ENCODE measurements around the gene NFATC1. TPM values are rescaled to one million over a fixed set of nuclear protein-coding genes. Genes with fewer than 3 reads are reported as not detected.

NFATC1 gene
- polyA plus RNA-seq, 2 of the 4 experiments (the other 2 are of a cell fraction): 0.52 to 1.7 TPM

GRCh38 chr18:79529991-79530390 is 134.3 kb downstream of the NFATC1 start:
- ATAC-seq (no peak), FAIRE-seq (no peak), DNase-seq (ENCODE audit: low read depth in 1 of 2, low spot score in 1 of 2) (no peak)
- Histone ChIP-seq H3K4me1 (no peaks in the 10 kb centered on the region), H3K4me2 (no peak overlapping the region), H3K4me3 (no peak overlapping the region), H3K27ac (no peak overlapping the region), H3K9me3 (no peaks in the 10 kb centered on the region)
- CTCF ChIA-PET: interaction anchor here (0.8 to 9.1 kb wide), 12 partner anchors 10 to 157 kb away, joined by 3 to 144 read pairs (median 5); partner anchors contain the start of gene NFATC1
- WGBS (ENCODE audit: missing lambda C conversion rate): 70% methylated on average over 23 of the region's 24 CpGs
- TF ChIP-seq CEBPB (IDR thresholded peaks at IDR 0.05): no peak
- no peak for TF ChIP-seq SREBF2 (IDR thresholded peaks at IDR 0.05)
- no peak for TF ChIP-seq EP300 (IDR thresholded peaks at IDR 0.05)
- TF ChIP-seq HOXB13 (CRISPR knock-in tag; IDR thresholded peaks at IDR 0.05; ENCODE audit: low read depth): no peak
- TF ChIP-seq PHF8 (IDR thresholded peaks at IDR 0.05; ENCODE audit: borderline replicate concordance, low read depth): no peak
- no peak for TF ChIP-seq HOXA7 (CRISPR knock-in tag; IDR thresholded peaks at IDR 0.05)
- TF ChIP-seq HES2 (IDR thresholded peaks at IDR 0.05): no peak
- TF ChIP-seq USF2 (IDR thresholded peaks at IDR 0.05): no peak
- TF ChIP-seq NFE2L2 (conservative IDR thresholded peaks at IDR 0.05; ENCODE audit: low read length): no peak
- TF ChIP-seq TP53 (CRISPR knock-in tag; IDR thresholded peaks at IDR 0.05): no peak
- TF ChIP-seq REST (IDR thresholded peaks at IDR 0.05): no peak
- TF ChIP-seq PBX3 (IDR thresholded peaks at IDR 0.05): no peak
- no peak for TF ChIP-seq ZC3H11A (IDR thresholded peaks at IDR 0.05)
- TF ChIP-seq MYC (IDR thresholded peaks at IDR 0.05; ENCODE audit: borderline replicate concordance, low read length): no peak
- TF ChIP-seq FOXS1 (CRISPR knock-in tag; IDR thresholded peaks at IDR 0.05): no peak
- POLR2A ChIA-PET: no interaction called here

- Histone ChIP-seq H3K27ac (no peak overlapping the region), H3K4me3 (no peak overlapping the region), H3K9me3 (no peaks in the 10 kb centered on the region), H3K4me1 (no peaks in the 10 kb centered on the region), H3K4me2 (no peak overlapping the region)
- no peak for ATAC-seq
- FAIRE-seq: no peak
- 83% methylated on average over 13 of the region's 18 CpGs for WGBS (ENCODE audit: missing lambda C conversion rate)
- no peak for DNase-seq (ENCODE audit: low read depth in 1 of 2, low spot score in 1 of 2)
- no peak for TF ChIP-seq HOXA7 (CRISPR knock-in tag; IDR thresholded peaks at IDR 0.05)
- no peak for TF ChIP-seq FOSL2 (IDR thresholded peaks at IDR 0.05)
- TF ChIP-seq FOSL2 (CRISPR knock-in tag; IDR thresholded peaks at IDR 0.05): no peak
- CTCF ChIA-PET: interaction anchor here (1.1 to 9.1 kb wide), 9 partner anchors 9 to 158 kb away, joined by 3 to 144 read pairs (median 5); no protein-coding TSS in a partner anchor
- POLR2A ChIA-PET: no interaction called here
Measured at GRCh38 chr18:79530821-79531220, 135.1 kb downstream of the NFATC1 start.

GRCh38 chr18:79531386-79531785 is 135.7 kb downstream of the NFATC1 start:
- no peak for DNase-seq (ENCODE audit: low read depth in 1 of 2, low spot score in 1 of 2)
- FAIRE-seq: no peak
- POLR2A ChIA-PET: no interaction called here
- H3K9me3 ChIP-seq: no peaks in the 10 kb centered on the region
- H3K4me2 ChIP-seq: no peak overlapping the region
- no peak overlapping the region for H3K27ac ChIP-seq
- no peaks in the 10 kb centered on the region for H3K4me1 ChIP-seq
- WGBS (ENCODE audit: missing lambda C conversion rate): 60% methylated on average over 20 of the region's 20 CpGs
- no peak for ATAC-seq
- CTCF ChIA-PET: interaction anchor here (1.1 to 9.1 kb wide), 3 partner anchors 12 to 151 kb away, joined by 3 to 144 read pairs (median 5); no protein-coding TSS in a partner anchor
- no peak overlapping the region for H3K4me3 ChIP-seq
- TF ChIP-seq EHMT2 (IDR thresholded peaks at IDR 0.05; ENCODE audit: low read depth): no peak
